ENCODE data around the gene FHAD1. TPM values are rescaled to one million over a fixed set of nuclear protein-coding genes. Genes with fewer than 3 reads are reported as not detected.

FHAD1 gene
- total and polyA plus RNA-seq, 2 donors (not counting 3 experiments of a cell fraction or from before 2014, with no cell fraction given) = 0.04 to 0.69 TPM

- H3K4me1 ChIP-seq (ENCODE audit: control insufficient read depth, extremely low read depth, insufficient read depth, low read length) = peaks cover 23% of the 10 kb centered on the region
- no peaks in the 10 kb centered on the region for H3K9me3 ChIP-seq (replicated peaks; ENCODE audit: control insufficient read depth, insufficient read depth, low read length)
- ChIA-PET POLR2A (no interaction called here), CTCF (interaction anchor here (4.3 kb wide), 1 partner anchor 106 kb away, joined by 25 read pairs; the partner anchor contains the start of gene TMEM51)
- intact Hi-C loops (cut with micrococcal nuclease) = no loop called here
- peaks cover 0 to 2% of the 10 kb centered on the region in 2 experiments for H3K27me3 ChIP-seq (ENCODE audit: control insufficient read depth in 2 of 2, insufficient read depth in 2 of 2, low read length in 2 of 2)
- no peaks in the 10 kb centered on the region for H3K9me1 ChIP-seq (replicated peaks; ENCODE audit: control insufficient read depth, extremely low read depth, insufficient read depth, low read length)
- H2AFZ ChIP-seq (ENCODE audit: low read depth, low read length) = no peak overlapping the region
- dilution Hi-C loops (cut with MboI; ENCODE audit: extremely low pct_ligation_motif_present, low sequenced_read_pairs) = no loop called here
- FAIRE-seq = no peak
- no peak overlapping the region for H3K4me3 ChIP-seq (replicated peaks in 1 of 3; ENCODE audit: insufficient read depth in 1 of 3, low read depth in 1 of 3, low read length in 3 of 3)
- H3K4me2 ChIP-seq (ENCODE audit: insufficient read depth, low read length) = no peak overlapping the region
- no peaks in the 10 kb centered on the region for H3K36me3 ChIP-seq (ENCODE audit: control insufficient read depth in 2 of 2, extremely low read depth in 1 of 2, insufficient read depth in 2 of 2, low read length in 2 of 2)
- H3K9ac ChIP-seq (replicated peaks; ENCODE audit: extremely low read depth, insufficient read depth, low read length) = no peak overlapping the region
- no peaks in the 10 kb centered on the region for H4K20me1 ChIP-seq (replicated peaks; ENCODE audit: control insufficient read depth, extremely low read depth, insufficient read depth, low read length)
- DNase-seq (ENCODE audit: low read depth, low spot score) = no peak
- H3K27ac ChIP-seq (ENCODE audit: insufficient read depth, low read depth, low read length) = no peak overlapping the region
- TF ChIP-seq POLR2AphosphoS5 (IDR thresholded peaks at IDR 0.05; ENCODE audit: insufficient read depth, low read depth, low read length) (no peak), MAX (IDR thresholded peaks at IDR 0.05; ENCODE audit: insufficient read depth, insufficient read length) (no peak), EZH2 (IDR thresholded peaks at IDR 0.05; ENCODE audit: borderline replicate concordance, low read depth, low read length, severe bottlenecking) (no peak), CTCF (IDR thresholded peaks at IDR 0.05; ENCODE audit: extremely low read depth in 1 of 2, insufficient read depth in 1 of 2, low read depth in 1 of 2, low read length in 2 of 2) (no peak), JUN (IDR thresholded peaks at IDR 0.05; ENCODE audit: borderline replicate concordance, insufficient read depth, insufficient read length, low read depth) (no peak), MYC (IDR thresholded peaks at IDR 0.05; ENCODE audit: low read depth, low read length) (no peak), FOS (IDR thresholded peaks at IDR 0.05; ENCODE audit: borderline replicate concordance, insufficient read depth, low read length) (no peak), GATA2 (IDR thresholded peaks at IDR 0.05; ENCODE audit: insufficient read depth, insufficient read length, low read depth, low read length) (no peak), POLR2A (IDR thresholded peaks at IDR 0.05; ENCODE audit: low read depth, low read length) (no peak)
- BruUV-seq (replicated peaks) = no TSS peak
- H3K79me2 ChIP-seq (ENCODE audit: control insufficient read depth, insufficient read depth, low read length) = no peaks in the 10 kb centered on the region
Measured at GRCh38 chr1:15258833-15259621, 12.0 kb downstream of the FHAD1 start.

Measured in endothelial cell of umbilical vein (primary cell).